Osteoblast (primary cell): ENCODE data around the gene NUP50. TPM values are rescaled to one million over a fixed set of nuclear protein-coding genes. Genes with fewer than 3 reads are reported as not detected.

ENCODE experiments used
- DNase-seq: peaks from one replicate; pipeline ENCODE4 v3.0.0; 2011; ENCODE audit warnings: low spot score, mixed read lengths; ENCODE audit not compliant: insufficient read length; ENCODE audit errors: missing footprints
- H2AFZ ChIP-seq: 2 replicates; pipeline ENCODE4 v1.6.0; 2011; ENCODE audit warnings: mild to moderate bottlenecking, low read length
- H3K27ac ChIP-seq: 2 replicates; pipeline ENCODE4 v1.5.1; 2011; ENCODE audit warnings: mild to moderate bottlenecking, low read depth, low read length, moderate library complexity
- H3K27me3 ChIP-seq: 2 replicates; pipeline ENCODE4 v1.6.0; 2012; ENCODE audit warnings: mild to moderate bottlenecking, control low read depth, inconsistent platforms, low read length, moderate library complexity; ENCODE audit not compliant: insufficient read depth
- H3K36me3 ChIP-seq: 2 replicates; pipeline ENCODE4 v1.5.1; 2011; ENCODE audit warnings: mild to moderate bottlenecking, low read length, control low read depth, moderate library complexity; ENCODE audit not compliant: insufficient read depth
- H3K4me1 ChIP-seq: 2 replicates; pipeline ENCODE4 v1.5.1; 2011; ENCODE audit warnings: mild to moderate bottlenecking, low read length, control low read depth, moderate library complexity; ENCODE audit not compliant: insufficient read depth
- H3K4me2 ChIP-seq: 2 replicates; pipeline ENCODE4 v1.6.0; 2011; ENCODE audit warnings: mild to moderate bottlenecking, low read length; ENCODE audit not compliant: insufficient read depth
- H3K4me3 ChIP-seq: fragments of 200-600 bp; sonication (generic); 3 replicates; pipeline ENCODE4 v1.5.1; 2012; ENCODE audit warnings: mild to moderate bottlenecking, low read length, inconsistent platforms; ENCODE audit not compliant: insufficient read depth
- H3K79me2 ChIP-seq: 2 replicates; pipeline ENCODE4 v1.6.0; 2012; ENCODE audit warnings: mild to moderate bottlenecking, low read length, control low read depth, inconsistent platforms; ENCODE audit not compliant: insufficient read depth
- H3K9me3 ChIP-seq: 2 replicates; pipeline ENCODE4 v1.5.1; 2011; ENCODE audit warnings: low read depth, low read length, control low read depth
- H4K20me1 ChIP-seq: 2 replicates; pipeline ENCODE4 v1.6.0; 2012; ENCODE audit warnings: mild to moderate bottlenecking, low read length, control low read depth; ENCODE audit not compliant: insufficient read depth
- total RNA-seq: library from RNA; depleted of rRNA; stranded (reverse); fragments of >200 nt; gene quantifications from 2 replicates; pipeline ENCODE4 v1.2.3, GENCODE V29; 2012
- TF ChIP-seq, protein P1 (sequence below): IDR thresholded peaks from 2 replicates; pipeline ENCODE4 v1.5.1; 2011; ENCODE audit warnings: mild to moderate bottlenecking, low read depth, low read length, moderate library complexity; ENCODE audit errors: extremely low read depth

The NUP50 gene
- total RNA-seq, 1 donor = 54.3 TPM

DNA sequence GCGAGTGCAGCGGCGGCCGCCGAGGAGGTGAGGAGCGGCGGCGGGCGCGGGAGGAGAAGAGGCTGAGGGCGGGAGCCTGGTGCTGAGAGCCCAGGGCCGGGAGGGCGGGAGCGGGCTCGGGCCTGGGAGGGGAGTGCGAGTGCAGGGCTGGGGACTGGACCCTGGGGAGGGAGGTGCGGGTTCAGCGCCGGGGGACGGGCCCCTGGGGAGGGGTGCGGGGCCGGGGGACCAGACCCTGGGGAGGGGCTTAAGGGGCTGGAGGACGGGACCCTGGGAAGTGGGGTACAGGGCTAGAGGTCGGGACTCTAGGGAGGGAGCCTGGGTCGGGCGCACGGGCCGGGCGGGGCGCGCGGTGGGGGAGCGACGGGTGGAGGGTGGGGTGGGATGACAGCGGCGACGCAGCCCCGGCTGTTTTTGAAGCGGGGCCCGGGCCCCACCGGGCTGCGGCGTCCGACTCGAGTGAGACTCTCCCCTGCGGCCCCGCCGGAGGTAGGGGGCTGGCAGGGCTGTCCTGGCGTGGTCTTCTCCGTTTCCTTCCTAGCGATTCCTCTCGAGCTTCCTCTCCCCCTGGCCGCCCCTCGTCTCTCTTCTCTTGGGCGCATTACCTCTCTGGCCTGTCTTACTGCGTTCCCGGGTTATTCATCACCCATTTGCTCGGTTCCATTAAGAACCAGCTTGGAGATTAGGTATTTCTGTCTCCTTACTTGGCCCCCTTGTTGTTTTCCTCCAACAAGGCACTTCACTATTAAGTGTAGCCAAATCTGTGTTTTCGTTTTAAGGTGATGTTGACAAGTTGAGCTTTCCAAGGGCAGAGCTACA, 754 bp downstream of the NUP50 start:
- H3K36me3 ChIP-seq = peaks cover 23% of the 10 kb centered on the region
- no peaks in the 10 kb centered on the region for H3K27me3 ChIP-seq
- H3K4me1 ChIP-seq = peaks cover 28% of the 10 kb centered on the region
- H3K27ac ChIP-seq = peak overlapping the region; percentile 67
- peak overlapping the region; percentile 49 for H2AFZ ChIP-seq
- no peaks in the 10 kb centered on the region for H4K20me1 ChIP-seq
- peak overlapping the region; percentile 90 for H3K4me3 ChIP-seq
- H3K9me3 ChIP-seq = no peaks in the 10 kb centered on the region
- DNase-seq = peak; percentile 80
- peak overlapping the region; percentile 88 for H3K4me2 ChIP-seq
- TF ChIP-seq, protein P1, sequence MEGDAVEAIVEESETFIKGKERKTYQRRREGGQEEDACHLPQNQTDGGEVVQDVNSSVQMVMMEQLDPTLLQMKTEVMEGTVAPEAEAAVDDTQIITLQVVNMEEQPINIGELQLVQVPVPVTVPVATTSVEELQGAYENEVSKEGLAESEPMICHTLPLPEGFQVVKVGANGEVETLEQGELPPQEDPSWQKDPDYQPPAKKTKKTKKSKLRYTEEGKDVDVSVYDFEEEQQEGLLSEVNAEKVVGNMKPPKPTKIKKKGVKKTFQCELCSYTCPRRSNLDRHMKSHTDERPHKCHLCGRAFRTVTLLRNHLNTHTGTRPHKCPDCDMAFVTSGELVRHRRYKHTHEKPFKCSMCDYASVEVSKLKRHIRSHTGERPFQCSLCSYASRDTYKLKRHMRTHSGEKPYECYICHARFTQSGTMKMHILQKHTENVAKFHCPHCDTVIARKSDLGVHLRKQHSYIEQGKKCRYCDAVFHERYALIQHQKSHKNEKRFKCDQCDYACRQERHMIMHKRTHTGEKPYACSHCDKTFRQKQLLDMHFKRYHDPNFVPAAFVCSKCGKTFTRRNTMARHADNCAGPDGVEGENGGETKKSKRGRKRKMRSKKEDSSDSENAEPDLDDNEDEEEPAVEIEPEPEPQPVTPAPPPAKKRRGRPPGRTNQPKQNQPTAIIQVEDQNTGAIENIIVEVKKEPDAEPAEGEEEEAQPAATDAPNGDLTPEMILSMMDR = no peak
- H3K79me2 ChIP-seq = peaks cover 88% of the 10 kb centered on the region

- Histone ChIP-seq H3K4me3 (no peak overlapping the region), H2AFZ (no peak overlapping the region), H4K20me1 (no peaks in the 10 kb centered on the region), H3K4me2 (no peak overlapping the region), H3K27ac (no peak overlapping the region), H3K79me2 (peaks cover 90% of the 10 kb centered on the region), H3K4me1 (peaks cover 15% of the 10 kb centered on the region), H3K36me3 (peaks cover 48% of the 10 kb centered on the region), H3K27me3 (no peaks in the 10 kb centered on the region), H3K9me3 (no peaks in the 10 kb centered on the region)
- DNase-seq = no peak
- TF ChIP-seq, protein P1 = no peak
Observed at GRCh38 chr22:45166932-45167331, 3.2 kb downstream of the NUP50 start.

DNA sequence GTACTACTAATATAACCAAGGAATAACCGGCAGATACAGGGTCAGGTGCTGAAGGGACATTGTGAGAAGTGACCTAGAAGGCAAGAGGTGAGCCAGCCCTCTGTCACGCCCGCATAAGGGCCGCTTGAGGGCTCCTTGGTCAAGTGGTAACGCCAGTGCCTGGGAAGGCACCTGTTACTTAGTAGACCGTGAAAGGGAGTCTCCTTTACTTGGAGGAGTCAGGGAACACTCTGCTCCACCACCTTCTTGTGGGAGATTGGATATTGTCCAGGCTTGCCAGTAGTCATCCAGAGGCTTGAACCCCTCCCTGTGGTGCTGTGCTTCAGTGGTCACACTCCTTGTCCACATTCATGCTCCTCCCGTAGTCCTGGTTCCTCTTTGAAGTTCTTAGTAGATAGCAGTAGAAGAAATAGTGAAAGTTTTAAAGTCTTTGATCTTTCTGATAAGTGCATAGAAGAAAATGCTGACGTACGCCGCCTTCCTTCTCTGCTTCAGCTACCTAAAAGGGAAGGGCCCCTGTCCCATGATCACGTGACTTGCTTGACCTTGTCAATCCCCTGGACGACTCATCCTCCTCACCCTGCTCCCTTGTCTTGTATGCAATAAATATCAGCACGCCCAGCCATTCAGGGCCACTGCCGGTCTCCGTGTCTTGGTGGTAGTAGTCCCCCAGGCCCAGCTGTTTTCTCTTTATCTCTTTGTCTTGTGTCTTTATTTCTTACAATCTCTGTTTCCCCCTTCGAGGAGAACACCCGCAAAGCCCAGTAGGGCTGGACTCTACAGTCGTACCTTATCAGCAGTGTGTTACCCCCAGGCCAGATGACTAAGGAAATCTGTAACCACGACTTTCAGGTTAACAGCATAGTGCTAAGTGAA, 6.1 kb downstream of the NUP50 start:
- Histone ChIP-seq H3K27me3 (no peaks in the 10 kb centered on the region), H3K79me2 (peaks cover 96% of the 10 kb centered on the region), H2AFZ (no peak overlapping the region), H3K27ac (no peak overlapping the region), H3K36me3 (peaks cover 75% of the 10 kb centered on the region), H3K4me2 (no peak overlapping the region), H3K9me3 (no peaks in the 10 kb centered on the region), H3K4me3 (no peak overlapping the region), H3K4me1 (peaks cover 4% of the 10 kb centered on the region), H4K20me1 (peaks cover 5% of the 10 kb centered on the region)
- TF ChIP-seq, protein P1 = no peak
- no peak for DNase-seq

- DNase-seq = no peak
- H3K27ac ChIP-seq = no peak overlapping the region
- H3K4me2 ChIP-seq = no peak overlapping the region
- no peak overlapping the region for H2AFZ ChIP-seq
- TF ChIP-seq, protein P1 = no peak
- no peaks in the 10 kb centered on the region for H3K4me1 ChIP-seq
- H3K9me3 ChIP-seq = no peaks in the 10 kb centered on the region
- H3K79me2 ChIP-seq = peaks cover 97% of the 10 kb centered on the region
- H3K4me3 ChIP-seq = no peak overlapping the region
- H3K27me3 ChIP-seq = no peaks in the 10 kb centered on the region
- H3K36me3 ChIP-seq = peaks cover 90% of the 10 kb centered on the region
- H4K20me1 ChIP-seq = peaks cover 5% of the 10 kb centered on the region
Observed at GRCh38 chr22:45171830-45172229, 8.1 kb downstream of the NUP50 start.
